NOMO-1 (cell line): ENCODE measurements around the gene DRGX.

Source experiments
- DNase-seq, 2 experiments: peaks; one replicate each; lab custom pipeline; 2025; ENCODE audit not compliant: unreplicated experiment in 2 of 2; lab: John Stamatoyannopoulos, UW

Gene DRGX

GRCh38 chr10:49384268-49384953, 11.5 kb downstream of the DRGX start:
- DNase-seq, result no peak

GRCh38 chr10:49383853-49384252, 12.0 kb downstream of the DRGX start:
- no peak for DNase-seq

GRCh38 chr10:49382826-49383225, 13.1 kb downstream of the DRGX start:
- DNase-seq, result no peak

GRCh38 chr10:49382226-49382625, 13.7 kb downstream of the DRGX start:
- DNase-seq, result no peak

- no peak for DNase-seq
These were observed 14.6 kb downstream of the DRGX start for GRCh38 chr10:49381111-49381900.

- no peak for DNase-seq
These were observed 16.1 kb downstream of the DRGX start for GRCh38 chr10:49379596-49380410.

- DNase-seq, result no peak
These were observed 18.6 kb downstream of the DRGX start for GRCh38 chr10:49377256-49377655.

- no peak for DNase-seq
These were observed 20.3 kb downstream of the DRGX start for GRCh38 chr10:49375611-49376010.

- no peak for DNase-seq
These were observed 21.1 kb downstream of the DRGX start for GRCh38 chr10:49374740-49375139.

GRCh38 chr10:49373361-49373760, 22.5 kb downstream of the DRGX start:
- no peak for DNase-seq

GRCh38 chr10:49371967-49372366, 23.9 kb downstream of the DRGX start:
- DNase-seq, result no peak

- no peak for DNase-seq
These were observed 25.4 kb downstream of the DRGX start for GRCh38 chr10:49370326-49371100.

GRCh38 chr10:49369216-49370162, 26.4 kb downstream of the DRGX start:
- no peak for DNase-seq

GRCh38 chr10:49368256-49368655, 27.6 kb downstream of the DRGX start:
- DNase-seq, result no peak

GRCh38 chr10:49367600-49367999, 28.3 kb downstream of the DRGX start:
- DNase-seq, result no peak

- no peak for DNase-seq
These were observed 29.4 kb downstream of the DRGX start for GRCh38 chr10:49366460-49366859.

GRCh38 chr10:49365675-49366415, 30.0 kb downstream of the DRGX start:
- no peak for DNase-seq

- no peak for DNase-seq
These were observed 30.6 kb downstream of the DRGX start for GRCh38 chr10:49365275-49365674.

GRCh38 chr10:49364747-49365146, 31.1 kb downstream of the DRGX start:
- no peak for DNase-seq
